GM20431 (cell line): ENCODE measurements around the gene TGFBR1.

Source experiments
- in situ Hi-C: fragments of 300-500 bp; cut with MseI, MboI; formaldehyde crosslinking; loops from one replicate; pipeline ENCODE4 v1.15.0; 2020; ENCODE audit warnings: low sequenced_read_pairs; ENCODE audit not compliant: unreplicated experiment

Gene TGFBR1

GRCh38 chr9:99104459-99105151 lies at the start of gene TGFBR1:
TGFBR1 (plus strand) TSS chr9:99105113; CDS start chr9:99105206, 93 bp downstream.
- in situ Hi-C loops, result no loop called here

- in situ Hi-C loops, result no loop called here
Measured at GRCh38 chr9:99055384-99055783, 49.5 kb upstream of the TGFBR1 start.

- in situ Hi-C loops, result no loop called here
Measured at GRCh38 chr9:99056186-99056585, 48.7 kb upstream of the TGFBR1 start.

GRCh38 chr9:99056886-99057664 lies 47.8 kb upstream of the TGFBR1 start:
- in situ Hi-C loops, result no loop called here

- in situ Hi-C loops, result no loop called here
Measured at GRCh38 chr9:99057665-99058625, 47.0 kb upstream of the TGFBR1 start.

- in situ Hi-C loops, result no loop called here
Measured at GRCh38 chr9:99058964-99059921, 45.7 kb upstream of the TGFBR1 start.

- in situ Hi-C loops, result no loop called here
Measured at GRCh38 chr9:99060621-99061020, 44.3 kb upstream of the TGFBR1 start.

- in situ Hi-C loops, result no loop called here
Measured at GRCh38 chr9:99062549-99062948, 42.4 kb upstream of the TGFBR1 start.

GRCh38 chr9:99063522-99063921 lies 41.4 kb upstream of the TGFBR1 start:
- in situ Hi-C loops, result no loop called here

- in situ Hi-C loops, result no loop called here
Measured at GRCh38 chr9:99066571-99066970, 38.3 kb upstream of the TGFBR1 start.

- in situ Hi-C loops, result no loop called here
Measured at GRCh38 chr9:99069075-99069474, 35.8 kb upstream of the TGFBR1 start.

GRCh38 chr9:99069546-99069945 lies 35.4 kb upstream of the TGFBR1 start:
- in situ Hi-C loops, result no loop called here

GRCh38 chr9:99070681-99071080 lies 34.2 kb upstream of the TGFBR1 start:
- in situ Hi-C loops, result no loop called here

- in situ Hi-C loops, result no loop called here
Measured at GRCh38 chr9:99071313-99072039, 33.4 kb upstream of the TGFBR1 start.

GRCh38 chr9:99072040-99072394 lies 32.9 kb upstream of the TGFBR1 start:
- in situ Hi-C loops, result no loop called here

GRCh38 chr9:99073347-99073746 lies 31.6 kb upstream of the TGFBR1 start:
- in situ Hi-C loops, result no loop called here

- in situ Hi-C loops, result no loop called here
Measured at GRCh38 chr9:99073985-99074901, 30.7 kb upstream of the TGFBR1 start.

- in situ Hi-C loops, result no loop called here
Measured at GRCh38 chr9:99074902-99075245, 30.0 kb upstream of the TGFBR1 start.
